ENCODE results near the gene PPP1R1A. TPM values are rescaled to one million over a fixed set of nuclear protein-coding genes. Genes with fewer than 3 reads are reported as not detected.

PPP1R1A gene
- total RNA-seq, 1 experiment from 2014 or later: 110 TPM

- H3K4me3 ChIP-seq (ENCODE audit: low read depth, low read length, poor library complexity, severe bottlenecking): no peak overlapping the region
- DNase-seq (ENCODE audit: low spot score): no peak
- POLR2A ChIA-PET (ENCODE audit: low non-redundant PET): interaction anchor here (0.6 kb wide), 1 partner anchor 149 kb away, joined by 3 read pairs; no protein-coding TSS in a partner anchor
- BruUV-seq (replicated peaks): no TSS peak
- peaks cover 27% of the 10 kb centered on the region for H3K4me1 ChIP-seq (ENCODE audit: insufficient read depth, low read length, poor library complexity, severe bottlenecking)
- H3K27ac ChIP-seq (ENCODE audit: low read depth, low read length, poor library complexity, severe bottlenecking): no peak overlapping the region
- intact Hi-C loops (cut with micrococcal nuclease; ENCODE audit: unreplicated experiment): no loop called here
- no peaks in the 10 kb centered on the region for H3K9me3 ChIP-seq (ENCODE audit: low read depth, low read length, poor library complexity, severe bottlenecking)
- CTCF ChIA-PET: no interaction called here
- H3K27me3 ChIP-seq (replicated peaks; ENCODE audit: insufficient read depth, low read depth, low read length, poor library complexity): no peaks in the 10 kb centered on the region
- no peaks in the 10 kb centered on the region for H3K36me3 ChIP-seq (ENCODE audit: insufficient read depth, low read length, poor library complexity, severe bottlenecking)
- TF ChIP-seq CTCF (conservative IDR thresholded peaks at IDR 0.05; ENCODE audit: low read depth, low read length) (no peak), EZH2 (IDR thresholded peaks at IDR 0.05; ENCODE audit: borderline replicate concordance, low read depth, low read length, poor library complexity, severe bottlenecking) (no peak)
Observed at GRCh38 chr12:54563787-54564186, 24.7 kb downstream of the PPP1R1A start.

GRCh38 chr12:54562750-54563356 is 25.6 kb downstream of the PPP1R1A start:
- no peak for DNase-seq (ENCODE audit: low spot score)
- H3K4me1 ChIP-seq (ENCODE audit: insufficient read depth, low read length, poor library complexity, severe bottlenecking): peaks cover 27% of the 10 kb centered on the region
- no peaks in the 10 kb centered on the region for H3K27me3 ChIP-seq (replicated peaks; ENCODE audit: insufficient read depth, low read depth, low read length, poor library complexity)
- ChIA-PET POLR2A (ENCODE audit: low non-redundant PET) (no interaction called here), CTCF (no interaction called here)
- no peak overlapping the region for H3K27ac ChIP-seq (ENCODE audit: low read depth, low read length, poor library complexity, severe bottlenecking)
- TF ChIP-seq CTCF (conservative IDR thresholded peaks at IDR 0.05; ENCODE audit: low read depth, low read length) (no peak), EZH2 (IDR thresholded peaks at IDR 0.05; ENCODE audit: borderline replicate concordance, low read depth, low read length, poor library complexity, severe bottlenecking) (no peak)
- H3K4me3 ChIP-seq (ENCODE audit: low read depth, low read length, poor library complexity, severe bottlenecking): no peak overlapping the region
- BruUV-seq (replicated peaks): no TSS peak
- intact Hi-C loops (cut with micrococcal nuclease; ENCODE audit: unreplicated experiment): no loop called here
- H3K36me3 ChIP-seq (ENCODE audit: insufficient read depth, low read length, poor library complexity, severe bottlenecking): no peaks in the 10 kb centered on the region
- H3K9me3 ChIP-seq (ENCODE audit: low read depth, low read length, poor library complexity, severe bottlenecking): no peaks in the 10 kb centered on the region

- Histone ChIP-seq H3K4me1 (ENCODE audit: insufficient read depth, low read length, poor library complexity, severe bottlenecking) (peaks cover 22% of the 10 kb centered on the region), H3K27me3 (replicated peaks; ENCODE audit: insufficient read depth, low read depth, low read length, poor library complexity) (no peaks in the 10 kb centered on the region), H3K9me3 (ENCODE audit: low read depth, low read length, poor library complexity, severe bottlenecking) (no peaks in the 10 kb centered on the region), H3K4me3 (ENCODE audit: low read depth, low read length, poor library complexity, severe bottlenecking) (no peak overlapping the region), H3K27ac (ENCODE audit: low read depth, low read length, poor library complexity, severe bottlenecking) (peak overlapping the region; percentile 68), H3K36me3 (ENCODE audit: insufficient read depth, low read length, poor library complexity, severe bottlenecking) (no peaks in the 10 kb centered on the region)
- DNase-seq (ENCODE audit: low spot score): no peak
- POLR2A ChIA-PET (ENCODE audit: low non-redundant PET): no interaction called here
- BruUV-seq (replicated peaks): no TSS peak
- CTCF ChIA-PET: no interaction called here
- intact Hi-C loops (cut with micrococcal nuclease; ENCODE audit: unreplicated experiment): no loop called here
- TF ChIP-seq EZH2 (IDR thresholded peaks at IDR 0.05; ENCODE audit: borderline replicate concordance, low read depth, low read length, poor library complexity, severe bottlenecking) (no peak), CTCF (conservative IDR thresholded peaks at IDR 0.05; ENCODE audit: low read depth, low read length) (no peak)
Observed at GRCh38 chr12:54561164-54561563, 27.3 kb downstream of the PPP1R1A start.
